Ureter (tissue), 1 donor: Measurements from ENCODE around the gene SBK3. TPM values are rescaled to one million over a fixed set of nuclear protein-coding genes. Genes with fewer than 3 reads are reported as not detected.
A peak's percentile ranks its signal among the peaks of the same experiment; 100 is the strongest.
"Not testable (repeated sequence)": the region's sequence is repeated elsewhere in the genome, so short reads cannot be mapped to it uniquely, and the experiment has no call there.

ENCODE experiments used
- DNase-seq: peaks from one replicate; pipeline ENCODE4 v3.0.0-alpha.2; 2020; ENCODE audit warnings: low spot score
- total RNA-seq: library from RNA; stranded (reverse); gene quantifications from one replicate; pipeline ENCODE4 v1.2.4, GENCODE V29; 2023
- donor health status: DM: yes; HTN: yes; CAD: no.

Gene SBK3
- total RNA-seq, 1 donor from 2014 or later: 0.39 TPM

DNA sequence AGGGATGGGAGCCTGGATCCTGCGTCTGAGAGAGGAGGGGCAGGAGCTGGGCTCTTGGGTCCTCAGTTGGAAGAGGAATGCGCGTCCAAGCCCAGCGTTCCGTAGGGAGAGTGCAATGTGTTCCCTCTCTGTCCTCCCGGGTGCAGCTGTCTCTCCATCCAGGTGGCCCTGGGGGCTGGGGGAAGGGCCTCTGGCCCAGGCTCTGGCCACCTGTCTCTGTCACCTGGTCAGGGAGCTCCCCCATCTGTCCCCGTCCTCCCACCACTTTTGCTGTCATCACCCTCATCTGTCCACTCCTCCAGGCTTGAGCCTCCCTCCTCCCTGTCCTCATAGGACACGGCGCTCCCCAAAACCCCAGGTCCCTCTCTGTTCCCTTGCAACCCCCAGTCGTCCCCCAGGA lies 4.7 kb downstream of the SBK3 start:
- no peak for DNase-seq

DNA sequence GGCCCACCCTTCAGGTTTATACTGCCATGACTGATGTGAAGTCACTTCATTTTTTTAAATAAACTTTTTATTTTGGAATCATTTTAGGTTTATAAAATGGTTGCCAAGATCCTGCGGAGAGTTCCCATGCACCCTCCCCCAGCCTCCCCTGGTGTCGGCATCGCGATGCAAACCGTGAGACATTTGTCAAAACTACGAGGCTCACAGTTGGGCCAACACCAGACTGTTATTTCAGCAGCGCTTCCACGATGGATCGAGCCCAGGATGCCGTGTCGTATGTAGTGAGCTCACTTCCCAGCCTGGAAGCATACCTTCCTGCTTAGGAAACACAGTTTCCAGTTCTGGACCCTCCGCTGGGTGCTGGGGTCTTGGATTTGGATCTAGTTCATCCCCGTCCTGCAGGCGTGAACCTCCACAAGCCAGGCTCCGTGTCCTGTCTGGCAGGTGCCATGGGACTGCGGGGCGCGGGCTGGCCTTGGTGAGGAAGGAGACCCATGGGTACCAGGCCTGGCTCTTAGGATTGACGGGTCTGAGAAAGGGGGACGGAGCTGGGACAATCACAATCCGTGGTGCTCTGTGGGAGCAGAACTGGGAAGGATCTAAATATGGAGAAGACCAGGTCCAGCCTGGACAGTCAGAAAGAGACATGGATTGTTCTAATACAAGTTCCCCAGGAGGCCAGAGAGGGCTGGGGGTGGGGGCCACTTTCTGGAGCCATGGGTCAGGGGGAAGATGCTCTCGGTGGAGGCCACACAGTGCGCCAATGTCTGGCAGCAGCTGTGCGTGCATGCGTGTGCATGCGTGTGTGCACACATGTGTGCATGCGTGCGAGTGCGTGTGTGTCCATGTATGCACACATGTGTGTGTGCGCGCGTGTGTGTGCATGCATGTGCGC lies 6.0 kb downstream of the SBK3 start:
- DNase-seq: no peak

DNA sequence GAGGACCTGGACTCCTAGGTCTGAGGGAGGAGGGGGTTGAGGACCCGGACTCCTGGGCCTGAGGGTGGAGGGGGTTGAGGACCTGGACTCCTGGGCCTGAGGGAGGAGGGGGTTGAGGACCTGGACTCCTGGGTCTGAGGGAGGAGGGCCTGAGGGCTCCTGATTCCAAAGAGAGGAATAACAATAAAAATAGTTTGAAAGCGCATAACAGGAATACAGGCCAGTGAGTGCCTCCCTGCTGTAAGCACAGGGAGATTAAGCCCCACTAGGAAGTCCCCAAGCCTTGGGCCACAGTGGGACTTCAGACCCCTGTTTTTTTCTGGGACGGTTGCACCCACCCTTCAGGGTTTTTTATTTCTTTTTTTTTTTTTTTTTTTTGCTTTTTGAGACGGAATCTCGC lies 7.2 kb downstream of the SBK3 start:
- DNase-seq: no peak

DNA sequence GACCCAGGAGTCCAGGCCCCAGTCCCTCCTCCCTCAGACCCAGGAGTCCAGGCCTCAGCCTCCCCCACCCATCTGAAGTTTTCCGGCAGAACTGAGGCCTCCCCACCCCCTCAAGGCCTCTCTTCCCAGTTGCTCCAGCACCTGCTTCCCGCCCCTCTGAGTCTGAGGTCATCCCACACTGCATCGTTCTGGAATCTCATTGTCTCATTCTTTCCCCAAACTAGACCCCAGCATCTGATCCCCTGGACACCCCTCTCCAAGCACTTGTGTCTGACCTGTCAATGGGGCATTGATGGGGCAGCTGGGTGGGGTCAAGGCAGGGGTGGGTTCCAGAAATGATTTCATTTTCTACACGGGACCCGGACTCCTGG lies 7.6 kb downstream of the SBK3 start:
- DNase-seq: no peak

DNA sequence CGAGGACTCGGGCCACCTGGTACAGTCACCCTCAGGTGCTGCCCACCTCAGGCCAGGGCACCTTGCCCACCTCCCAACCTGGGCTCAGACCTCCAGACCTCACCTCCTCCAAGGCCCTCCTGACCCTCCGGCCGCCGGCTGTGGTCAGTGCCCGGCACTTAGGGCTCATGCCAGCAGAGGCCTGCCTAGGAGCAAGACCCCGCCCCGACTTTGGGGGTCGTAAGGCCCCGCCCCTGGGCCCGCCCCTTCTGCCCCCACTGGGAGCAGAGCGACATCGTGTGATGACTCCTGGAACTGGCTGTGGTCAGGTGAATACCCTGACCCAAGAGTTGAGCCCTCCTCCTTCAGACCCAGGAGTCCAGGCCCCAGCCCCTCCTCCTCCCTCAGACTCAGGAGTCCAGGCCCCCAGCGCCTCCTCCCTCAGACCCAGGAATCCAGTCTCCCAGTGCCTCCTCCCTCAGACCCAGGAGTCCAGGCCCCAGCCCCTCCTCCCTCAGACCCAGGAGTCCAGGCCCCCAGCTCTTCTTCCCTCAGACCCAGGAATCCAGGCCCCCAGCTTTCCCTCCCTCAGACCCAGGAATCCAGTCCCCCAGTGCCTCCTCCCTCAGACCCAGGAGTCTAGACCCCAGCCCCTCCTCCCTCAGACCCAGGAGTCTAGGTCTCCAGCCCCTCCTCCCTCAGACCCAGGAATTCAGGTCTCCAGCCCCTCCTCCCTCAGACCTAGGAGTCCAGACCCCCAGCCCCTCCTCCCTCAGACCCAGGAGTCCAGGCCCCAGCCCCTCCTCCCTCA lies 8.2 kb downstream of the SBK3 start, which contains the start of gene SBK2:
Gene SBK2 (minus strand): TSS at position 183 of the 790 bp plus-strand sequence. CDS start 839 bp downstream, outside the sequence.
- DNase-seq: no peak

DNA sequence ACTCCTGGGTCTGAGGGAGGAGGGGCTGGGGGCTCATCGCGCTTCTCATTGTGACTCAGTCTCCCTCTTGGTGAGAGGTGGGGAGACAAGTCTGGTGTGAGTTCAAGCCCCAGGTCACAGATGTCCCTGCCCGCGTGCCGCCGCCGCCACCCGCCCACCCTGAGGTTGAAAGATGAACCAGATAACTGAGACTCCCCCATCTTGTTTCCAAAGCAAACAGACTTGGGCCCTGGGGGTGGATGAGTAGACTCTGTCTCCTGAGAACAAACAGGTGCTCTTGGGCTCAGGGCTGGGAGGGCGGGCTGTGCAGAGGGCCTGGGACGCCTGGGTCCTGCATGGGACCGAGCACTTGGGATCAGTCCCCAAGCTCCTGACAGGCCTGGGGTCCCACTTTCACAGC lies 9.0 kb downstream of the SBK3 start:
- no peak for DNase-seq

DNA sequence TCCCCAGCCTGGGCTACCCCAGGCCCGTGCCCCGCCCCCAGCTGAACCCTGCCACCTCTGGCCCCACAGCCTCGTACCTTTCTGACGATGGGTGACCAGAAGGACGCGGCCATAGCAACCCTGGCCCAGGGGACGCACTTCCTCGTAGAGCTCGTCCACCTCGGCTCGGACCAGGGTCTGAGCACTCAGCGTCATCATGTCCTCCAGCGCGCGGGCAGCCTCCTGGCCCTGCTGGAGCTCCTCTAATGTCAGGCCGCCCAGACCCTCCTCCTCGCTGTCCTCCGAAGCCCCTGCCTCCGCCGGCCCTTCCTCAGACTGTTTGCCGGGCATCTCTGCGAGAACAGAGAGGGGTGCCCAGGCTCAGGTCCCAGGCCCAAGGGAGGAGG lies 9.4 kb downstream of the SBK3 start:
- DNase-seq: no peak

DNA sequence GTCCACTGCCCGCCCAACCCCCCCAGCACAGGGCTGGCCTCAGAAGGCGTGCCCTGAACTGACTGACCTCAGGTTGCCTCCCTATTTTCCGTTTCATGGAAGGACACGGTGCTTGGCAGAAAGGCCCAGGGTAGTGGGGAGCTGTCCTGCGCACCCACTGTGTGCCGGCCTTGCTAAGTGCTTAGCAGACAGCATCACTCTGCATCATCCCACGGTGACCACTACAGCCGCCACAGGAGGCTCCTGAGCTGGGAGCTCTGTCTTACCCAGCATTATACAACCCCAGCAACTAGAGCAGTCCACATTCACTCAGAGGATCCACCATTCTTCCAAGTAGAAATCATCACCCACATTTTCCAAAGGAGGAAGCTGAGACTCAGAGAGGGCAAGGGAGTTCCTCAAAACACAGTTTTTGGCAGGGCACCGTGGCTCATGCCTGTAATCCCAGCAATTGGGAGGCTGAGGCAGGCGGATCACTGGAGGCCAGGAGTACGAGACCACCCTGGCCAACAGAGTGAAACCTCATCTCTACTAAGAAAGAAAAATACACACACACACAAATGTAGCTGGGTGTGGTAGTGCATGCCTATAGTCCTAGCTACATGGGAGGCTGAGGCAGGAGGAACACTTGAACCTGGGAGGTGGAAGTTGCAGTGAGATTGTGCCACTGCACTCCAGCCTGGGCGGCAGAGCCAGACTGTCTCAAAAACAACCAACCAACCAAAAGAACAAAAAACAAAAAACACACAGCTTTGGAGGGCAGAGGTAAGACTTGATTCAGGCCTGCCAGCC lies 10.0 kb downstream of the SBK3 start:
- no peak for DNase-seq

DNA sequence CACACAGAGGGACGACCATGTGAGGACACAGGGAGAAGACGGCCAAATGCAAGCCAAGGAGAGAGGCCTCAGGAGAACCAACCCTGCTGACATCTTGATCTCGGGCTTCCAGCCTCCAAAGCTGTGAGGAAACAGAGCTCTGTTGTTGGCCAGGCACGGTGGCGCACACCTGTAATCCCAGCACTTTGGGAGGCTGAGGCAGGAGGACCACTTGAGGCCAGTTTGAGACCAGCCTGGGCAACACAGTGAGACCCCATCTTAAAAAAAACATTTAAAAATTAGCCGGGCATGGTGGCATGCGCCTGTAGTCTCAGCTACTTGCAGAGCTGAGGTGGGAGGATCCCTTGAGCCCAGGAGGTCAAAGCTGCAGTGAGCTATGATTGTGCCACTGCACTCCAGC lies 11.1 kb downstream of the SBK3 start:
- not testable (repeated sequence) for DNase-seq

DNA sequence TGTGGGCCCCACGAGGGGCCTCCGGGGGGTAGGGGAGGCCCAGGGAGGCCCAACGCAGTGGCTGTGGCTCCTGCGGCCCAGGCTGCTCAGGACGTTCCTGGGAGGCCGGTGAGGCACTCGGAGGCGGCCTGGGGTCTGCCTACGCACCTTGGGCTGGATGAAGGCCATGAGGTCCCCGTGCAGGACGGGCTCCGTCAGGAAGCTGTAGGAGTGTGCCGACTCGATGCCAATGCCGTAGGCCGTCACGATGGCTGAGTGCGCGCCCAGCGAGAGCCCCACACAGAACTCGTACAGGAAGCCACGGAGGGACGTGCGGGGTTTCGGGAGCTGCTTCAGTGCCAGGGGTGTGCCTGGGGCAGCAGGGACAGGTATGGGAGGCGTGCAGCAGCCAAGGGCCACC lies 14.3 kb downstream of the SBK3 start:
- no peak for DNase-seq

DNA sequence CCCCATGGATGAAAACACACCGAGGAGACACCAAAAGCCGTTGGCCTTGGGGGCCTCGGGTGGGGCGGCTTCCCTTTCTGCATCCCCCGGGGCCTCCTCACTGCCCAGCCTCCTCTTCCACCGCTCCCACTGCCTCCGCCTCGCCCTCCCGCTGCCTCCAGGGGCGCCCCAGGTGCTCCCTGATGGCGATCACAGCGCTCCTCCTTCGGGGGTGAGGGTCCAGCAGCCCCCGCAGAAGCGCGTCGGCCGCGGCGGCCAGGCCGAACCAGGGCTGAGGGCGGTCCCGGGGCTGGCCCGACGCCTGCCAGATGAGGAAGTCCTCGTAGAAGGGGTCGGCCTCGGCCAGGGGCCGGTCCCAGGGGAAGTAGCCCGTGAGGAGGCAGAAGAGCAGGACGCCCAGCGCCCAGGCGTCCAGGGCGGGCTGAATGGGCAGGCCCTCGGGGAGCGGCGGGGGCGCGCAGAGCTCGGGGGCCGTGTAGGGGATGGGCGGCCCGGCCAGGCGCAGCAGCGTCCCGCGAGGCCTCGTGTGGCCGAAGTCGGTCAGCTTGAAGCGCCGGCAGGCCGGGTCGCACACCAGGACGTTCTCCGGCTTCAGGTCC lies 15.6 kb downstream of the SBK3 start:
- DNase-seq: no peak

DNA sequence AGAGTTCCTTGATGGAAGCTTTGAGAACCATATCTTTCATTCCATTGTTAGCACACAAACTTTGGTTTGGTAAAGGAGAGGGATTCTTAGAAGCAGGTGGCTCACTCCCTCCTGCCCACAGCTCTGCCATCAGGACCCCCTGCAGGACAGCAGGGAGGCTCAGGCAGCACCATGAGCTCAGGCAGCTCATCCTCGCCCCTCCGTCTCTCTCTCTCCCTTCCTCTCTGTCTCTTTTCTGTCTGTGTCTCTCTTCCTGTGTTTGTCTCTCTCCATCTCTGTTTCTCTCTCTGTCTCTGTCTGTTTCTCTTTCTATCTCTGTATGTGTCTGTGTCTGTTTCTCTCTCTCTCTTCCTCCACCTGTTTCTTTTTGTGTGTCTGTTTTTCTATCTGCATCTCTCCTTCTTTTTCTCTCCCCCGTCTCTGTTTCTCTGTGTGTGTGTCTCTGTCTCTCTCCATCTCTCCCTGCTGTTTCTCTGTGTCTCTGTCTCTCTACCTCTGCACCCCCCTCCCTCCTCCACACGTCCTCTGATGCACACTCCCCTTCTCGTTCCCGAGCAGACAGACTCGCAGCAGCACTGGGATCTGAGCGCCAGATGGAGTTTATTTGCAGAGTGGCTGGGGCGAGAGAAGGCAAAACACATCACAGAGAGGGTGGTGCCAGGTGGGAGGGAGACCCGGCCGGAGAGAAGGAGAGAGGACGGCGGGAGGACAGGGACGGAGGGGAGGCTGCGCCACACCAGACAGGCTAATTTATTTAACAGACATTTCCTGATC lies 17.1 kb downstream of the SBK3 start:
- no peak for DNase-seq

DNA sequence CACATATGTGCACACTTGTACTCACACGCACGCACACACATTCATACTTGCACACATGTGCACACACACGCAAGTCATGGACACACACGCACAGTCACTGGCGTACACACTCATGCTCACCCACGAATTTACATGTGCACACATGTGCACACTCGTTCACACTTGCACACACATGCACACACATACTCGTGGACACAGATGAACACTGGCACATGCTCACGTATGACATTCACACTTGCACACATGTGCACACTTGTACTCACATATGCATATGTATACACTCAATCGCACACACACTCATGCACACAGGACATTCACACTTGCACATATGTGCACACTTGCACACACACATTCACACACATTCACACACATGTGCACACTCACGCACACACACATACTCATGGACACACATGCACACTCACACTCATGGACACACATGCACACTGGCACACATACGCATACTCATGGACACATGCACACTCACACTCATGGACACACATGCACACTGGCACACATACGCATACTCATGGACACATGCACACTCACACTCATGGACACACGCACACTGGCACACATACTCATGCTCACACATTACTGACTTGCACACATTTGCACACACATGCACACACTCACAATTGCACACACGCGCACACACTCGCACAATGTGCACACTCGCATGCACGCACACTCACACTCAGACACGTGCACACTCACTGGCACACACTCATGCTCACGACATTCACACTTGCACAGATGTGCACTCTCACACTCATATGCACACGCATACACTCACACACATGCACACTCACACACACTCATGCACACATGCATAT lies 17.9 kb downstream of the SBK3 start:
- DNase-seq: no peak

DNA sequence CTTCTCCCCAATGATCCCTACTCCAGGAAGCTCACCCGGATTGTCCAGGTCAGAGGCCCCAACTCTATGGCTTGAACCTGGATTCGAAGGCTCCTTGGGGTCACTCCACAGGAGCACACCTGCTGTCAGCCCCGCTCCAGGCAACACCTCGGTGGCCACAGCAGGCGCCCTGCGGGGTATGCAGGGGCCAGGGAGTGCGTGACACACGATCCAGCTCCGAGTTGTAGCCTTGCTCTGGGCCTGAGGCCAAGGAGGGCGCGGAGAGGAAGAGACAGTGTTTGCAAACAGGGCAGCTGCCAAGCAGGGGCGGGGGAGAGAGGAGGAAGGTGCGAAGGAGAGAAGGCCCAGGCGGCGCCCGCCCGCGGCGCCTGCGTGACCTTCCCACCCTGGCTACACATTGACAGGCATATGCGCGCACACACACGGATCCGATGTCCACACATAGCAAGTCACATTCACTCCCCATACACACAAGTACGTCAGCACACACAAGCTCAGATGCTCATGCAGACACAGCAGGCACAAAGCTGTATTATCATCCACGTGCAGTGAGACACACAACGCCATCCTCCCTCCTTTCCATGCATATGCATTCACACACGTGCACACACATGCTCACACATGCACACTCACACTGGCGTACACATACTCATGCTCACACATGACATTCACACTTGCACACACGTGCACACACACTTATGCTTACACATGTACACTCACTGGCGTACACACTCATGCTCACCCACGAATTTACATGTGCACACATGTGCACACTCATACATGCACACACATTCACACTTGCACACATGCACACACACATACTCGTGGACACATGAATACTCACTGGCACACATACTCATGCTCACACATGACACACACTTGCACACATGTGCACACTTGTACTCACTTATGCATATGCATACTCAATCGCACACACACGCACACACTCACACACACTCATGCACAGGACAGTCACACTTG lies 18.8 kb downstream of the SBK3 start:
- DNase-seq: peak; percentile 71

DNA sequence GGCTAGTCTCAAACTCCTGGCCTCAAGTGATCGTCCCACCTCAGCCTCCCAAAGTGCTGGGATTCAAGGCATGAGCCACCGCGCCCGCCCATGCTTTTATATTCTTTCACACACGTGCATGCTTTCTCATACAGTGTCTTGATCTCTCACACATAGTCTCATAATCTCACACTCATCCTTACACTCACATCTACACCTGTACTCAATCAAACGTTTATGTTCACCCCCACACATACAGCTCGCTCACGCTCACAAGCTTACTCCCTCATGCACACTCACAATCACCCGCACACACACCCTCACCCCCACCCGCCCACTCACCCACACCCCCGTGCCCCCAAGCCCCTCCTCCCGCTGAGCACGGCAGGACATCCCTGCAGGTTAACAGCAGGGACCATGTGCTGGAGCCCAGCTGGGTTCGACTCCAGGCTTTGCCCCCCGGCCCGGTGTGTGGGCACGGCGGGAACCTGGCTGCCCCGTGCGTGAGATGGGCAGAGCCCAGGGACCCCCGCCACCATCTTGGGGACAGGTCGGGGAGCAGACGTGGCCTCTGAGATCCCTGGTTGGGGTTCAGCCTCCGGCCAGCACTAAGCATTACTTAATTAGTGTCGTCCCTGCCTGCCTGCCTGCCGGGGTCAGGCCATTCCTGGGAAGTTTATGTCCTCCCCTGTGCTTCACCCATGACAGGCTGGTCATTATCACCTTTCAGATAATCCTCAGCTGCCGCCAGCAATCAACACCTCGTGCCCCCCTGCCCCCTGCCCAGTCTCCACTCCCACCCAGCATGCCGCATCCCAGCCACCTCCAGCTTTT lies 19.8 kb downstream of the SBK3 start:
- no peak for DNase-seq

DNA sequence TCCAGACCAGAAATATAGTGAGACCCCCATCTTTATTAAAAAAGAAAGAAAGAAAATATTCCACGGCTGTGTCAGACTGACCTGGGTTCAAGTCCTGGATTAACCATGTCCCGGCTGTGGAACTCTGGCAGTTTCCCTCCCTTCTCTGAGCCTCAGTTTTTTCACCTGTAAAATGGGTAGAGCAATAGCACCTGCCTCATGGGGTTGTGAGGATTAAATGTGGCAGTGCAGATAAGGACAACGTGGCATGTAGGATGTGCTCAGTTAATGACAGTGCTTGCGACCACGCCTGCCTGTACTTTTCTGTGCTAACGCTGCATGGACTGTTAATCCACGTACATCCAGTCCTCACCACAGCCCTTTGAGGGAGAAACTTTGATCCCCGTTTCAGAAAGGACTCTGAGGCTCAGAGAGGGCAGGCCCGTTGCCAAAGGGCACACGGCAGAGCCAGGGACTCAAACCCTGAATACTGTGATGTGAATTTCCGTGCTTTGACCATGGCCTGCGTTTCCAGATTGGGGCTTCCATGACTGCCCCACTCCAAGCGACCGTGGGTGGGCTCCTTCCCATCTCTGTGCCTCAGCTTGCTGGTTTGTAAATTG lies 24.6 kb downstream of the SBK3 start:
- DNase-seq: no peak
